ENCODE measurements around the gene ELOVL5.
"Not testable (repeated sequence)": the region's sequence is repeated elsewhere in the genome, so short reads cannot be mapped to it uniquely, and the experiment has no call there.

ELOVL5 gene

DNA sequence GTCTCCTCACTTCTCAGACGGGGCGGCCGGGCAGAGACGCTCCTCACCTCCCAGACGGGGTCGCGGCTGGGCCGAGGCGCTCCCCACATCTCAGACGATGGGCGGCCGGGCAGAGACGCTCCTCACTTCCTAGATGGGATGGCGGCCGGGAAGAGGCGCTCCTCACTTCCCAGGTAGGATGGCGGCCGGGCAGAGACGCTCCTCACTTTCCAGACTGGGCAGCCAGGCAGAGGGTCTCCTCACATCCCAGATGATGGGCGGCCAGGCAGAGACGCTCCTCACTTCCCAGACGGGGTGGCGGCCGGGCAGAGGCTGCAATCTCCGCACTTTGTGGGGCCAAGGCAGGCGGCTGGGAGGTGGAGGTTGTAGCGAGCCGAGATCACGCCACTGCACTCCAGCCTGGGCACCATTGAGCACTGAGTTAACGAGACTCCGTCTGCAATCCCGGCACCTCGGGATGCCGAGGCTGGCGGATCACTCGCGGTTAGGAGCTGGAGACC lies 43.2 kb downstream of the ELOVL5 start:
- DNase-seq (ENCODE audit: low read depth in 3 of 3) = not testable (repeated sequence)

- DNase-seq (ENCODE audit: low read depth in 3 of 3) = not testable (repeated sequence)
Observed at GRCh38 chr6:53304953-53305352, 43.8 kb downstream of the ELOVL5 start.

DNA sequence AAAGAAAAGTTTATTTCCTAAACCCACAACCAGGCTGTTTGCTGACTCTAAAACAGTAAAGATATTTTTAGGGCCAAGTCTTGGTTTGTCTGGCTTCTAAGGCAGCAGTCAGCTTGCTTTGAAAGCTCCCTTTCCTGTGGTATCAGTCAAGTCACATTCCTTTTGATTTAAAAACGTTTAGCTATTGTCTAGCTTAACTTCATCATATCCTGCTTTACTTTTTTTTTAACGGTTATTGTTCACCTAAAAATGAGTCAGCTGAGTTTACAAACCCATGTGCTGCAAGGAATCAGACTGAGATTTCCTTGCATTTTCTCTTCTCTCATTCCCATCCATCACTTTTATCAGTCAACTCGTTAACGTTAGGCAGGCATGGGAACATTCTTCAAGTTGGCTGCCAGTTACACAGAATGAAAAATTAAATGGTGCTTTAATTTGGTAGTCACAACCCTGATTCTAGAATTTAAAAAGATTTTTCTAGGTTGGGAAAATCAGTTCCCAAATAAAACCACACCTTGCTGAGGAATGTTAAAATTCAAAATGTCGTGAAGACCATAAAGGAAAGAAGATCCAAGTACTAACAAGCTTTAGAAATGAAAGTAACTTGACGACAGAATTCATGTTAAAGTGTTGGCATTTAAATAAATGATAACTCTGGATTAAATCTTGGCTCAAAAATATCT lies 45.9 kb downstream of the ELOVL5 start:
- no peak for DNase-seq (ENCODE audit: low read depth in 3 of 3)

DNA sequence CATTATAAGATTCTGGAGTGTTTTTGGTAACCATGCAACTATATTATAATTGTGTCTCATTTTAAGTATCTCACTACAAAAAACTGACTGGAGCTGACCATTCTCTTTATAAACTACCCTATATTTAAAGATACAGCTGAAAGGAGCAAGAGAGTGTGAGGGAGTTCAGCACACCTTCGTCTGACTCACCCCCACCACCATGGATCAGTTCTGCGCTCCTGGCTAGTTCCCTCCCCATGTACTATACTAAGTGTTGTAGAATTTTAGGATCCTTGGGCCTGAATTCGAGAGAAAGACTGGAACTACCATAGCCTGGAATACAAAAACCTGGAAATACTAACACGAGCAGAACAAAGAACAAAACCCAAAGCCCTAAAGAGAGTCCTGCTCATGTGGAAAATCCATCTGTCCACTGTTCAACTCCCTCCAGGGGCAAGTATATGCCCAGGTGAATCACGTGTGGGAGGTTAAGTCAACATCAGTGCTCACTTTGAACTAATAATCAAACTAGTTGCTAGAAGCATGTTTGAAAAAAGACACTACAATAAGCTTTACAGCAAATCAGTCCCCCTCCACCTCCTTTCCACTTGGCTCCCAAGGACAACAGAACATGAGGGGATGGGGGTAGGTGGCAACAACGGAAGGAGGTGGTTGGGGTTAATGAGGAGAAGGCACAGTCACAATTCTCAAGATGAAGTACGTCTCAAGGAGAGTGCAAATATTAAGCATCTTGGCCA lies 46.8 kb downstream of the ELOVL5 start:
- no peak for DNase-seq (ENCODE audit: low read depth in 3 of 3)

GRCh38 chr6:53300656-53301551 lies 47.8 kb downstream of the ELOVL5 start:
- DNase-seq (ENCODE audit: low read depth in 3 of 3) = peak in 1 of 3 experiments; percentile 9

GRCh38 chr6:53299331-53300005 lies 49.3 kb downstream of the ELOVL5 start:
- no peak for DNase-seq (ENCODE audit: low read depth in 3 of 3)

GRCh38 chr6:53297004-53297403 lies 51.7 kb downstream of the ELOVL5 start:
- no peak for DNase-seq (ENCODE audit: low read depth in 3 of 3)

- DNase-seq (ENCODE audit: low read depth in 3 of 3) = no peak
Observed at GRCh38 chr6:53295176-53295575, 53.6 kb downstream of the ELOVL5 start.

DNA sequence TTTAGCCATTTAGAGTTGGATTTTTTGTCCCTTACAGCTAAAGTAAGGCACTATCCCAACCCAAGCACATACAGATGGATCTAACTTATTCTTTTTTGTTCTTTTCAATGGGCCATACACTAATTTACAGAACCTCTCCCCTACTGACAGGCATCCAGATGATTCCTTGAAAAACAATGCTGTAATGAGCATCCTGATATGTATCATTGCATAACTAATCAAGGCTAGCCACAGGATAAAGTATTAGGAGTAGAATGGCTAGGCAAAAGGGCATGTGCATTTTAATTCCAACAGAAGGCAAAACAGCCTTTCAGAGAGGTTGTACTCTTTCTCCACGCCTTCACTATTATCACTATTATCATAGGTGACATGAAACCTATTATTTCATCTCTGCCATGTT lies 54.1 kb downstream of the ELOVL5 start:
- DNase-seq (ENCODE audit: low read depth in 3 of 3) = no peak

DNA sequence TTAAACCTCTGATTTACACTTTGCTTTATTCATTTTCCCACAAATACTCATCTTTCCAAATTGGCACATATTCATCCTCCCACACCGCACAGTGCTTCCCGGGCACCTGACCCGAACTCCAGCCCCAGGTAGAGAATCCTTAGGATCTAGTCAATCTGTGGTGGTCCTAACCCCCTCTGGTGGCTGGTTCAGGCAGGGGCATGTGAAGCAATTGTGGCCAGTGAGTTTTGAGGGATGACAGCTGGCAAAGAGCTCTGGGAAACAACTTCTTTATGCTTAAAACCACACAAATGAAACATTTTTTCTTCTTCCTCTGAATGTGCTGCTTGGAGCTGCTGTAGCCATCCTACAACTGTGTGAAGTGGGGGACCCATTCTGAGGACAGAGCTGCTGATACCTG lies 54.7 kb downstream of the ELOVL5 start:
- DNase-seq (ENCODE audit: low read depth in 3 of 3) = no peak

DNA sequence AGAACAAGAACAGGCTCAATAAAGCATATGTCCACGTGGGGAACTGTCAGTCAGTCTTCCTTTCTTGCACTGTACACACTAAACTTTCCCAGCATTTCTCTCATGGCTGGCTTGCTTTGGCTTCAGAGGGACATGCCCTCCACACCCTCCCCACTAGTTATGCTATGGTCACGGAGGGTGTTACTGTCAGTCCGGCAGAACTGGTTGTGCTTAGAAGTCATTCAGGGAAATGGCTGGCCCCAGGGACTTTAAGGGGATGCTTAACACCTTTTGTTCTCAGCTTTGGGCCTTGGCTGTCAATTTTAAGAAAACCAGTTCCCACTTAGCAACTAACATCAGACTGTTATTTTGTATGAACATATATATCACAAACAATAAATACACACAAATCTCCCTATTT lies 55.1 kb downstream of the ELOVL5 start:
- no peak for DNase-seq (ENCODE audit: low read depth in 3 of 3)

- no peak for DNase-seq (ENCODE audit: low read depth in 3 of 3)
Observed at GRCh38 chr6:53290537-53291510, 57.9 kb downstream of the ELOVL5 start.

DNA sequence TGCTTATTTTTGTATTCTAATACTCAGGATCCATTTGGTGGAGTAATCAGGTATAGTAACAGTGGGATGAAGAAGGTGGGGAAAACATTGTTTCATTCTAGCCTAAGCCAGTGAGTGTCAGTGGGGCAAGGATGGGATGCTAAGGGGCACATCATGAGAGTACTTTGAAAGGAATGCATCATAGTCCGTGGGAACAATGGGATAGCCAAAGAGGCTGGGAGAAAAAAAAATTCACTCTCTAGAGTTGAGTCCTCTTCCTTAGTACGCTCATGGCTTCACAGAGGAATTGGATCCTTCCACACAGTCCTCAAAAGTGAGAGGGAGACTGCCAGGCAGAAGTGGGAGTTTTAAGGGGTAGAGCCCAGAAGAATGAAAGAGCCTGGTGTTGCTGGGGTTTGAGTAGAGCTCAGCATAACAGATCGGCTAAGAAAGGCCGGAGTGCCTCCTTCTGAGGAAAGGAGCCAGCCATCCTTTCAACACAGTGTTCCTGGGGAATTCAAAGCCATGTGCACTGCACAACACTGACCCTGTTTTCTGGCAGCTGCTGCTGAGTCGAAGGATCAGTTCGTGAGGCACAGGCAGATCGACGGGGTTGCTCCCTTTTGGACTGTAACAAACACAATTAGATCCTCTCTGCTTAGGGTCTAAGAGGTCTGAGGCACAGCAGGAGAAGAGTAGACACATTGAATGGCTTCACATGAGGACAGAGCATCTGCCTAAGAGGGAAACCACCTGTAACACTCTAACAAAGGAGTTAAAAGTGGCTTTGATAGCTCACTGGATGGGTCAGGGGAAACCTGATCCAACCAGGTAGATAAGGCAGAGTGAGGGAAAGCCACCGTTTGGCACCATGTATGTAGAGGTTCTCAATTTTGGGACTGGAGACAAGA lies 61.2 kb downstream of the ELOVL5 start:
- DNase-seq (ENCODE audit: low read depth in 3 of 3) = no peak

GRCh38 chr6:53284901-53285300 lies 63.8 kb downstream of the ELOVL5 start:
- DNase-seq (ENCODE audit: low read depth in 3 of 3) = peak in 1 of 3 experiments; percentile 30

- no peak for DNase-seq (ENCODE audit: low read depth in 3 of 3)
Observed at GRCh38 chr6:53282741-53283140, 66.0 kb downstream of the ELOVL5 start.

GRCh38 chr6:53282234-53282633 lies 66.5 kb downstream of the ELOVL5 start:
- no peak for DNase-seq (ENCODE audit: low read depth in 3 of 3)

- DNase-seq (ENCODE audit: low read depth in 3 of 3) = no peak
Observed at GRCh38 chr6:53281518-53282215, 67.1 kb downstream of the ELOVL5 start.

- no peak for DNase-seq (ENCODE audit: low read depth in 3 of 3)
Observed at GRCh38 chr6:53280207-53280606, 68.5 kb downstream of the ELOVL5 start.

- no peak for DNase-seq (ENCODE audit: low read depth in 3 of 3)
Observed at GRCh38 chr6:53279293-53279692, 69.5 kb downstream of the ELOVL5 start.

Data from stimulated activated CD4-positive, alpha-beta T cell treated with anti-CD3 and anti-CD28 coated beads, TNF-alpha, amount 100 ng/mL, for 24 hours (primary cell).